Adipocyte (in vitro differentiated cells): Measurements from ENCODE around the gene PLXNA2.

Experiments
- DNase-seq: peaks from one replicate; pipeline ENCODE4 v3.0.0-alpha.2; 2015; ENCODE audit warnings: low read depth
- H3K27me3 ChIP-seq: replicated peaks from 2 replicates; pipeline ENCODE4 v1.7.0; 2013; ENCODE audit warnings: mild to moderate bottlenecking, low read length, moderate library complexity; ENCODE audit not compliant: control insufficient read depth, insufficient read depth
- H3K36me3 ChIP-seq: 2 replicates; pipeline ENCODE4 v1.7.0; 2013; ENCODE audit warnings: low read length, mild to moderate bottlenecking, moderate library complexity; ENCODE audit not compliant: control insufficient read depth, insufficient read depth, severe bottlenecking
- H3K4me1 ChIP-seq: 2 replicates; pipeline ENCODE4 v1.7.0; 2013; ENCODE audit warnings: mild to moderate bottlenecking, low read length, moderate library complexity; ENCODE audit not compliant: control insufficient read depth, insufficient read depth
- H3K4me3 ChIP-seq: 2 replicates; pipeline ENCODE4 v1.7.0; 2013; ENCODE audit warnings: mild to moderate bottlenecking, low read length, moderate library complexity
- H3K9ac ChIP-seq: 2 replicates; pipeline ENCODE4 v1.7.0; 2013; ENCODE audit warnings: mild to moderate bottlenecking, low read length, moderate library complexity
- H3K9me3 ChIP-seq: 2 replicates; pipeline ENCODE4 v1.7.0; 2013; ENCODE audit warnings: mild to moderate bottlenecking, low read length, moderate library complexity; ENCODE audit not compliant: control insufficient read depth

The PLXNA2 gene

GRCh38 chr1:207988326-207989165 lies 255.6 kb downstream of the PLXNA2 start:
- no peaks in the 10 kb centered on the region for H3K9me3 ChIP-seq
- no peaks in the 10 kb centered on the region for H3K4me1 ChIP-seq
- H3K36me3 ChIP-seq: no peaks in the 10 kb centered on the region
- no peak overlapping the region for H3K4me3 ChIP-seq
- DNase-seq: no peak
- no peak overlapping the region for H3K9ac ChIP-seq
- peaks cover 36% of the 10 kb centered on the region for H3K27me3 ChIP-seq

DNA sequence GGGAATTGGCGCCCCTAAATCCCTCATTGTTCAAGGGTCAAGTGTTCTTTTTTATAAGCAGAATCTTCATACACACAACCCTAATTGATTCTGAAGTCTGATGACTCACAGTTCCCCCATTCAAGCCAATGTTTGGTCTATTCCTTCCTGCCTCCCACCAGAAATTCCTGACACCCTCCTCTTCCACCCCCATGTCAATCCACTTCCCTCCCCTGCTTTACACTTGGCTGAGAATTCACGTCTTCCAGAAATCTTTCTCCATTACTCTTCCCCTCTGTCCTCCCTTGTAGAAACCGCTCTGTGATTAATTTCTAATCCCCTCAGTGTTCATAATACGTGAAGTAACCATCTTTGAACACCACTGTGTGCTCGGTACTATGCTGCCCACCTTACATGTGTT lies 257.0 kb downstream of the PLXNA2 start:
- Histone ChIP-seq H3K36me3 (no peaks in the 10 kb centered on the region), H3K9me3 (no peaks in the 10 kb centered on the region), H3K9ac (no peak overlapping the region)

GRCh38 chr1:207985996-207986395 lies 258.2 kb downstream of the PLXNA2 start:
- H3K36me3 ChIP-seq: no peaks in the 10 kb centered on the region
- DNase-seq: no peak
- H3K9me3 ChIP-seq: no peaks in the 10 kb centered on the region
- H3K4me1 ChIP-seq: no peaks in the 10 kb centered on the region
- H3K9ac ChIP-seq: no peak overlapping the region
- H3K27me3 ChIP-seq: peaks cover 55% of the 10 kb centered on the region
- H3K4me3 ChIP-seq: no peak overlapping the region

More for the DNA sequence above, 257.0 kb downstream of the PLXNA2 start:
- H3K4me1 ChIP-seq: no peaks in the 10 kb centered on the region
- peaks cover 49% of the 10 kb centered on the region for H3K27me3 ChIP-seq
- DNase-seq: no peak
- H3K4me3 ChIP-seq: no peak overlapping the region

GRCh38 chr1:207984831-207985572 lies 259.2 kb downstream of the PLXNA2 start:
- H3K4me3 ChIP-seq: no peak overlapping the region
- peaks cover 46% of the 10 kb centered on the region for H3K27me3 ChIP-seq
- H3K9ac ChIP-seq: no peak overlapping the region
- no peaks in the 10 kb centered on the region for H3K9me3 ChIP-seq
- H3K36me3 ChIP-seq: no peaks in the 10 kb centered on the region
- no peak for DNase-seq
- H3K4me1 ChIP-seq: no peaks in the 10 kb centered on the region

- DNase-seq: no peak
- H3K27me3 ChIP-seq: peaks cover 29% of the 10 kb centered on the region
- H3K36me3 ChIP-seq: no peaks in the 10 kb centered on the region
- no peak overlapping the region for H3K9ac ChIP-seq
- H3K4me3 ChIP-seq: no peak overlapping the region
- H3K4me1 ChIP-seq: no peaks in the 10 kb centered on the region
- no peaks in the 10 kb centered on the region for H3K9me3 ChIP-seq
These were observed 261.0 kb downstream of the PLXNA2 start for GRCh38 chr1:207983044-207983635.

DNA sequence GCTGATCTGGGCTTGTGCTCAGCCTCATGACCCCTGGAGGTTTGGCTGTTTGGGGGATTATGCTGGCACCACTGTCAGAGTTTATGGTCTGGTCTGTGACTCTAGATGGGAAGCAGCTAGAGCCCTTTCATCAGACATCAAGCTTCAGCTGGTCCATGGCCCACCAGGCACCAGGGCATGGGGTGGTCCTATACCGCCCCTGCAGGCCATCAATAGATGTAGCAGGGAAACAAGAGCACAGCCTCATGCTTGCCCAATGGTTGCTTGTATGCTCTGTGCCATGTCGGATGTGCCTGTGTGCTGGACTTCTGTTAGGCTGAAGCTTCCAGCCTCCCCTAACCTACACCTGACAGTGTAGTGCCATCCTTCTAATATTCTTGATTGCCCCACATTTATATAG lies 262.2 kb downstream of the PLXNA2 start:
- no peak for DNase-seq
- Histone ChIP-seq H3K9me3 (no peaks in the 10 kb centered on the region), H3K4me1 (no peaks in the 10 kb centered on the region), H3K27me3 (peaks cover 23% of the 10 kb centered on the region), H3K9ac (no peak overlapping the region), H3K36me3 (no peaks in the 10 kb centered on the region), H3K4me3 (no peak overlapping the region)

- no peak for DNase-seq
- H3K27me3 ChIP-seq: peaks cover 28% of the 10 kb centered on the region
- H3K36me3 ChIP-seq: no peaks in the 10 kb centered on the region
- no peaks in the 10 kb centered on the region for H3K9me3 ChIP-seq
- H3K9ac ChIP-seq: no peak overlapping the region
- no peaks in the 10 kb centered on the region for H3K4me1 ChIP-seq
- H3K4me3 ChIP-seq: no peak overlapping the region
These were observed 265.7 kb downstream of the PLXNA2 start for GRCh38 chr1:207978441-207978840.

DNA sequence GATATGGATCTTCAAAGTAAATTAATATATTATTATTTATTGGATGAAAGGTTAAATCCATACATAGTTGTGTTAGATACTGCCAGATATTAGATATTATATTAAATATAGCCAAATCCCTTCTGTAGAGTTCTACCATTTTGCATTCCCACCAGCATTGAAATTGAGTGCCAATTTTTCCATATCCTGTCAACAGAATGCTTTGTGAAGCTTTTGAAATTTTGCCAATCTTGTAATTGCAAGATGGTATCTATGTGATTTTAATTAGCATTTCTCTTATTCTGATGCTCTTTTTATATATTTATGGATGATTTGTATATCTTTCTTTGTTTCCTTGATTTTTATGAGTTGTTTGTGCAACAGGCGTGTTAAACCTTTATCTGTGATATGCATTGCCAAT lies 266.3 kb downstream of the PLXNA2 start:
- no peak overlapping the region for H3K9ac ChIP-seq
- no peaks in the 10 kb centered on the region for H3K4me1 ChIP-seq
- no peaks in the 10 kb centered on the region for H3K9me3 ChIP-seq
- no peaks in the 10 kb centered on the region for H3K36me3 ChIP-seq
- no peak for DNase-seq
- peaks cover 28% of the 10 kb centered on the region for H3K27me3 ChIP-seq
- H3K4me3 ChIP-seq: no peak overlapping the region

- no peaks in the 10 kb centered on the region for H3K9me3 ChIP-seq
- no peak overlapping the region for H3K4me3 ChIP-seq
- peaks cover 24% of the 10 kb centered on the region for H3K27me3 ChIP-seq
- no peaks in the 10 kb centered on the region for H3K4me1 ChIP-seq
- no peaks in the 10 kb centered on the region for H3K36me3 ChIP-seq
- no peak for DNase-seq
- no peak overlapping the region for H3K9ac ChIP-seq
These were observed 270.2 kb downstream of the PLXNA2 start for GRCh38 chr1:207973898-207974568.

DNA sequence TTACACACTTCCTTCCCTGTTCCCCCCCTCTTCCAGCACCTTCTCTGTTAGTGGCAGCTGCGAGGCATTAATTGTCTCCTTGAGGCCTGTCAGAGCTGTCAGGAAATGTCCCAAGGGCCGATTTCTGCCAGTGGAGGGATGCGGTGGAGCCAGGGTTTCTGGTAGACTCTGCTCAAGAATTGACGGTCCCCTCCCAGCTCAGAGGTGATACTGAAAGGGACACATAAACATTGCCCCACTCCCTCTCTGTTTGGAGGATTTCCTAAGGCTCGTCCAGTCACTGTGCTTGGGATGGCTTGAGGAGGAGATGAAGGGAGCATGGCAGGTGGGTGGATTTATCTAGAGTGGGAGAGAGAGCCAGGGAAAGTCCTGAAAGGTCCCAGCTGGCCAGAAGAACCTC lies 271.8 kb downstream of the PLXNA2 start:
- Histone ChIP-seq H3K4me1 (no peaks in the 10 kb centered on the region), H3K9ac (no peak overlapping the region), H3K27me3 (peaks cover 24% of the 10 kb centered on the region), H3K9me3 (no peaks in the 10 kb centered on the region), H3K4me3 (no peak overlapping the region), H3K36me3 (no peaks in the 10 kb centered on the region)
- no peak for DNase-seq
